Suprapubic skin (tissue), 4 donors: ENCODE data around the gene SYNDIG1.

Source experiments
- EP300 ChIP-seq: sonication (generic); formaldehyde crosslinking; IDR thresholded peaks from one replicate; pipeline ENCODE4 v1.6.1; 2017; ENCODE audit warnings: antibody characterized with exemption
- POLR2A ChIP-seq, 2 donors: fragments of 450-650 bp; IDR thresholded peaks; one replicate each; pipeline ENCODE4 v1.6.1; 2017; ENCODE audit warnings: antibody characterized with exemption in 2 of 2, mild to moderate bottlenecking in 2 of 2, moderate library complexity in 2 of 2
- POLR2AphosphoS5 ChIP-seq, 3 donors: sonication (generic); formaldehyde crosslinking; IDR thresholded peaks; one replicate each; pipeline ENCODE4 v1.6.1; 2017; ENCODE audit warnings: antibody characterized with exemption in 3 of 3
- TF ChIP-seq, protein P1 (sequence below), 2 donors: fragments of 200-600 bp in 1 of 2; fragments of 450-650 bp in 1 of 2; sonication (generic) in 1 of 2; IDR thresholded peaks; one replicate each; pipeline ENCODE4 v1.5.1; 2016 to 2019; ENCODE audit warnings: antibody characterized with exemption in 2 of 2, mild to moderate bottlenecking in 1 of 2, moderate library complexity in 1 of 2

DNA sequence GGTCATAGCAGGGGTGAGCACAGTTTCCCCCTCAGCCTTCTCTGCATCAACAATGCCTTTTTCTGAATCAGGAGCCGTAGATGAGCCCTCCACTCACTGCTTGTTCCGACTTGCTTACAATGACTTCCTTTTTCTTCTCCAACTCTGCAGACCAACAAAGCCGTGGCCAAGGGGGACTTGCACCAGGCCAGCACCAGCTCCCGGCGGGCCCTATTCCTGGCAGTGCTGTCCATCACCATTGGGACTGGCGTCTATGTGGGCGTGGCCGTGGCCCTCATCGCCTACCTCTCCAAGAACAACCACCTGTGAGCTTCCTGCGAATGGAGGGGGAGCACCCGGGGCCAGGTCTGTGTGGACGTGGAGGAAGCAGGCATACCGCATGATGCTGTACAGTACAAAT, 195.8 kb downstream of the SYNDIG1 start:
- TF ChIP-seq, protein P1, sequence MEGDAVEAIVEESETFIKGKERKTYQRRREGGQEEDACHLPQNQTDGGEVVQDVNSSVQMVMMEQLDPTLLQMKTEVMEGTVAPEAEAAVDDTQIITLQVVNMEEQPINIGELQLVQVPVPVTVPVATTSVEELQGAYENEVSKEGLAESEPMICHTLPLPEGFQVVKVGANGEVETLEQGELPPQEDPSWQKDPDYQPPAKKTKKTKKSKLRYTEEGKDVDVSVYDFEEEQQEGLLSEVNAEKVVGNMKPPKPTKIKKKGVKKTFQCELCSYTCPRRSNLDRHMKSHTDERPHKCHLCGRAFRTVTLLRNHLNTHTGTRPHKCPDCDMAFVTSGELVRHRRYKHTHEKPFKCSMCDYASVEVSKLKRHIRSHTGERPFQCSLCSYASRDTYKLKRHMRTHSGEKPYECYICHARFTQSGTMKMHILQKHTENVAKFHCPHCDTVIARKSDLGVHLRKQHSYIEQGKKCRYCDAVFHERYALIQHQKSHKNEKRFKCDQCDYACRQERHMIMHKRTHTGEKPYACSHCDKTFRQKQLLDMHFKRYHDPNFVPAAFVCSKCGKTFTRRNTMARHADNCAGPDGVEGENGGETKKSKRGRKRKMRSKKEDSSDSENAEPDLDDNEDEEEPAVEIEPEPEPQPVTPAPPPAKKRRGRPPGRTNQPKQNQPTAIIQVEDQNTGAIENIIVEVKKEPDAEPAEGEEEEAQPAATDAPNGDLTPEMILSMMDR (IDR thresholded peaks at IDR 0.05) = no peak
- no peak for TF ChIP-seq POLR2A (IDR thresholded peaks at IDR 0.05)
- no peak for TF ChIP-seq POLR2AphosphoS5 (IDR thresholded peaks at IDR 0.05)
- no peak for TF ChIP-seq EP300
